Measurements from ENCODE around the gene JMJD1C.
A peak's percentile ranks its signal among the peaks of the same experiment; 100 is the strongest.

DNA sequence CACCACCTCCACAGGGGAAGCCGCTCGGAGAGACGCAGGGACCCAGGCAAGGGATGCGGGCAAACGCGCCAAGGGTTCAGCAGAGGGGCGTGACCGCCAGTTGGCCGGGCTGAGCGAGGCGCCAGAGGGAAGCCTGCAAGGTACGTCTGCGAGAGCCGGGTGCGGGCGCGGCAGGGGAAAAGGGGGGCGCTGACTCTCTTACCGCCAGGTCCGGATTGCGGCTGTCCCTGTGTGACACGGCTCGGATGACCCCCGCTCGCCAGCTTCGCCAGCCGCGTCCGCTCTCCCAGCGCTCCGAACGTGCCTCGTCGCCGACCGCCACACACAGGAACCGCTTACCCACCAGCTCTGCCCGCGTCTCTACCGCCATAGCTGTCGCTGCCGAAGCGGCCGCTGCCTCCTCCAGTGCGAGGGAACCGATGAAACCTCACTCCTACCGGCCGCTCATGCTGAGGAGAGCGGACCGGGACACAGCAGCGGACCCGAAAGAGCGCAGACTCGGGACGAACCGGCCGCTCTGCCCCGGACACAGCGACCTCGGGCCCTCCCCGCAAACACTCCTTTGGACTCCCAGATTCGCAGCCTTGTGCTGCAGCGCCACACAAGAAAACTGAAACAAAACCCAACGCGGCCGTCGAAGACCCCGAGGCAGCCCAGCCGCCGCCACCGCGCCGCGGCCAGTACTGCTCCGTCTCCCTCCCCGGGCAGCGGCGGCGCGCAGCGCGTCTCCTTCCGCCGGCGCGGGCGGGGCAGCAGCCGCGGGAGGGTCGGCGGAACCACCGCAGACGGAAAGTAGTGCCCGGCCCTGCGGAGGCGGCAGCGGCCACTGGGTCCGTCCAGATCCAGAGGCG, at the start of gene JMJD1C:
- TF ChIP-seq POLR2A (IDR thresholded peaks at IDR 0.05; ENCODE audit: low read length) = peak; percentile 63
- TF ChIP-seq GATA1 (IDR thresholded peaks at IDR 0.05; ENCODE audit: low read depth, low read length) = no peak
